Measurements from ENCODE around the gene FBXO41.
A peak's percentile ranks its signal among the peaks of the same experiment; 100 is the strongest.

The FBXO41 gene

DNA sequence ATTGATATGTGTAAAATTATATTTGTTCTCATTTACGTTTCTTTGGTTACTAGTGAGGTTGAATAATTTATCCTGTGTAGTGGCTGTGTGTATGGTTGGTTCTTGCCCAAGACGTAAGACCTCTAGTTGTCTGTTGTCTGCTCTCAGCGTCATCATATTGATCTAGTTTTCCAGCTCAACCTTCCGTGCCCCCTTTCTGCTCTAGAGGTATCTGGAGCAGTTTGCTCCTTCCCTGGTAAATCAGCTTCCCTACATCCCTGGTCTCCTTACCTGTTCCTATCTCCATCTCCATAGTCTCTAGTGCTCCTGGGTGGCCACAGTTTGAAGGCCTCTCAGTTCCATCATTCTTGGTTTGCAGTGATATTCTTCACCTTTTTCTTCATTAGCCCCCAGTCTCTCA, 69.0 kb downstream of the FBXO41 start:
- TF ChIP-seq, protein P1, sequence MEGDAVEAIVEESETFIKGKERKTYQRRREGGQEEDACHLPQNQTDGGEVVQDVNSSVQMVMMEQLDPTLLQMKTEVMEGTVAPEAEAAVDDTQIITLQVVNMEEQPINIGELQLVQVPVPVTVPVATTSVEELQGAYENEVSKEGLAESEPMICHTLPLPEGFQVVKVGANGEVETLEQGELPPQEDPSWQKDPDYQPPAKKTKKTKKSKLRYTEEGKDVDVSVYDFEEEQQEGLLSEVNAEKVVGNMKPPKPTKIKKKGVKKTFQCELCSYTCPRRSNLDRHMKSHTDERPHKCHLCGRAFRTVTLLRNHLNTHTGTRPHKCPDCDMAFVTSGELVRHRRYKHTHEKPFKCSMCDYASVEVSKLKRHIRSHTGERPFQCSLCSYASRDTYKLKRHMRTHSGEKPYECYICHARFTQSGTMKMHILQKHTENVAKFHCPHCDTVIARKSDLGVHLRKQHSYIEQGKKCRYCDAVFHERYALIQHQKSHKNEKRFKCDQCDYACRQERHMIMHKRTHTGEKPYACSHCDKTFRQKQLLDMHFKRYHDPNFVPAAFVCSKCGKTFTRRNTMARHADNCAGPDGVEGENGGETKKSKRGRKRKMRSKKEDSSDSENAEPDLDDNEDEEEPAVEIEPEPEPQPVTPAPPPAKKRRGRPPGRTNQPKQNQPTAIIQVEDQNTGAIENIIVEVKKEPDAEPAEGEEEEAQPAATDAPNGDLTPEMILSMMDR (IDR thresholded peaks at IDR 0.05; ENCODE audit: low read depth, low read length): no peak

DNA sequence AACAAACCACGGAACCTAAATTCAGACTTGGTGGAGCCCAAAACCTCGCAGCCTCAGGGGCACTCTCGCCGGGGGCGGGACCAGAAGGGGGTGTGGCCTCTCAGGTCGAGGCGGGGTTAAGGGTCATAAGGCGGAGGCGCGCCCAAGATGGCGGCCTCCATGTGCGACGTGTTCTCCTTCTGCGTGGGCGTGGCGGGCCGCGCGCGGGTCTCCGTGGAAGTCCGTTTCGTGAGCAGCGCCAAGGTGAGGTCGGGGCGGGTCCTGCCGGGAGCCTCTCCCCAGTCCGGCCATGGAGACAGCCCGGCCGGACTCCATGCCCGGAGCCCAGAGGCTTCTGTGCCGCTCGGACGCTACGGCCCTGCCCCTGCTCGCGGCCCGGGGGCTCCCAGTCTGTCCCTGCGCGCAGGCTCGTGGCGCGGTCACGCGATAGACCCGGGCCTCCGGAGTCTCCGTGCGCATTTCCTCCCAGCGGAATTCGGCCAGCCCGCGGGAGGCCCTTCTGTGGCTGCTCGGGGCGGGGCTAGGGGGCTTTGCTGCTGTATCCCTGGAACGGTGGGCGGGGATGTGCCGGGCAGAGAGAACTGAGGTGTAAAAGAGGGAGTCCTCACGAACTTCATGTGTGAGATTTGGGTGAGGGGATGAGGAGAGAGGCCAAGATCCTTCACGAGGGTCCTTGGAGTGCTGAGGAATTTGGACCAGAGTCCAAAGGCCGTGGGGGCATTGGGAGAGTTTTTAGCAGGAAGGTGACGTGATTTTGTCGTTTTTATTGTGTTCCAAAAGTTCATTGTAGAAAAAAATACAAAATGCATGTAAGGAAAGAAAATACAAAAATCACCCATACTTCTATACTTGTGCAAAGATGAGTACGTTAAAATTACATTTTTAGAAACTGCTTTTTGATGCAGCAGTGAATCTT, 69.9 kb downstream of the FBXO41 start, which contains the start of gene SMYD5:
SMYD5 (plus strand) TSS at position 126 of the 916 bp plus-strand sequence; CDS start at position 148, 22 bp downstream.
- TF ChIP-seq, protein P1 (IDR thresholded peaks at IDR 0.05; ENCODE audit: low read depth, low read length): no peak
- peak within 1 kb of the TSS; percentile 69 to 86 for H3K4me3 ChIP-seq (replicated peaks in 1 of 2; ENCODE audit: low read depth in 2 of 2, low read length in 2 of 2)
- peak; percentile 87 to 92 for DNase-seq (ENCODE audit: low read depth in 2 of 2)

More for the DNA sequence above, 69.0 kb downstream of the FBXO41 start:
- DNase-seq (ENCODE audit: low read depth in 2 of 2): no peak
- peak overlapping the region in 1 of 2 donors; percentile 86 for H3K4me3 ChIP-seq (replicated peaks in 1 of 2; ENCODE audit: low read depth in 2 of 2, low read length in 2 of 2)

DNA sequence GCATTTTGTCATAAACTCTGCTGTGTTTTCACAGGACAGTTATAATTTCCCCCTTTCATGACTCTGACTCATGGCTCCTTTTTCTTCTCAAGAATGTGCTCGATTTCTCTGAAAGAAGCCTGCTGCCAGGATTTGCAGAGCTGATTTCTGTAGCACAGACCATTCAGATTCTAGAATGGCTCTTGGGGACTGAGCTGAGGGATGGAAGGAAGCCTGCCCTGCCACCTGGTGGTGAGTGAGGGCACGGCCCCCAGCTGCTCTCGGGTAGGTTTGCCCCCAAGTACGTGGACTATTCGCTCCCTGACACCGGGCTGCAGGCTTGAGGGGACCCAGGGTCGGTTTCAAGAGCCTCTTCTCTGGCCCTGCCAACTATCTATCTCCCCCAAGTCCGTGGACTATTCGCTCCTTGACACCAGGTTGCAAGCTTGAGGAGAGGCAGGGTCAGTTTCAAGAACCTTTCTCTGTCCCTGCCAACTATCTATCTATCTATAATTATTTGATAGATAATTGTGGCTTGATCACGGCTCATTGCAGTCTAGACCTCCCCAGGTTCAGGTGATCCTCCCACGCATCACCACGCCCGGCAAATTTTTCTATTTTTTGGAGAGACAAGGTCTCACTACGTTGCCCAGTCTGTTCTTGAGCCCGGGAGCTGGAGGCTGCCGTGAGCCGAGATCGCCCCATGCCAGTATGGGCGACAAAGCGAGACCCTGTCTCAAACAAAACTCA, 71.7 kb downstream of the FBXO41 start:
- H3K4me3 ChIP-seq (replicated peaks in 1 of 2; ENCODE audit: low read depth in 2 of 2, low read length in 2 of 2): no peak overlapping the region
- DNase-seq (ENCODE audit: low read depth in 2 of 2): peak; percentile 87 to 95
- TF ChIP-seq, protein P1 (IDR thresholded peaks at IDR 0.05; ENCODE audit: low read depth, low read length): peak; percentile 96

GRCh38 chr2:73212098-73212447, 72.2 kb downstream of the FBXO41 start:
- no peak for DNase-seq (ENCODE audit: low read depth in 2 of 2)
- H3K4me3 ChIP-seq (replicated peaks in 1 of 2; ENCODE audit: low read depth in 2 of 2, low read length in 2 of 2): no peak overlapping the region
- TF ChIP-seq, protein P1 (IDR thresholded peaks at IDR 0.05; ENCODE audit: low read depth, low read length): no peak

DNA sequence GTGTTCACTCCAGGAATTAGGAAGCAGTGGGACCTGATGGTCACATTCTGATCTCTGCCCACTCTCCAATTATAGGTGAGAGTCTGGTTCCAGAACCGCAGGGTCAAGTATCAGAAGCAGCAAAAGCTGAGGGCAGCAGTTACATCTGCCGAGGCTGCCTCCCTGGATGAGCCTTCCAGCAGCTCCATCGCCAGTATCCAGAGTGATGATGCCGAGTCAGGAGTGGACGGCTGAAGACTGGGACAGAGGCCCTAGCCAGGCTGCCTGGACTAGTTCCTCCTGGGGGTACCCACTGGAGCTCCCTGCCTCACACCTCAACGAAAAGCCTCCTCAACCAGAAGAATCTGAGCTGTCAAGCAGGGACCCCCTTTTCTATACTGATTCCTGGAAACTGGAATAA, 73.6 kb downstream of the FBXO41 start:
- TF ChIP-seq, protein P1 (IDR thresholded peaks at IDR 0.05; ENCODE audit: low read depth, low read length): no peak
- DNase-seq (ENCODE audit: low read depth in 2 of 2): no peak
- H3K4me3 ChIP-seq (replicated peaks in 1 of 2; ENCODE audit: low read depth in 2 of 2, low read length in 2 of 2): no peak overlapping the region

- TF ChIP-seq, protein P1 (IDR thresholded peaks at IDR 0.05; ENCODE audit: low read depth, low read length): no peak
- DNase-seq (ENCODE audit: low read depth in 2 of 2): no peak
- no peak overlapping the region for H3K4me3 ChIP-seq (replicated peaks in 1 of 2; ENCODE audit: low read depth in 2 of 2, low read length in 2 of 2)
These were observed 74.3 kb downstream of the FBXO41 start for GRCh38 chr2:73210019-73210418.
